Brain pericyte (primary cell): ENCODE results near the gene UBE2D1.

Source experiments
- DNase-seq: peaks from one replicate; pipeline ENCODE4 v3.0.0-alpha.2; 2012; ENCODE audit warnings: low read depth, low spot score

The UBE2D1 gene

DNA sequence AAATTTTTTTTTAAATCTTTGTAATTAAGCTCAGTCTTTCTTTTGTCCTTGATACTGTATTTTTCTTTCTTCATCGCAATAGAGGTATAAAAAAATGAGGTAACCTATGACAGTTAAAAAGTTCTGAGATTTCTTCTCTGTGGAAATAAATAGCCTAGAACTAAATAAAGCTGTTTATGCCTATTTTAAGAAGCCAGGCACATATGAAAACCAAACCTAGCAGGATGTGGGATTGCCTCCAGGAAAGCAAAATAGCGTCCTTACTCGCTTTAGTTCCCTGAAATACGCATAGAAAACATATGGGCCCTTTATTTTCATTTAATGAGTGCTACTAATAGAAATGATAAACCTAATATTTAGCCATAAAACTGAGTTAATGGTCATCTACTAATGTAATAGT lies 6.6 kb downstream of the UBE2D1 start:
- DNase-seq = no peak

DNA sequence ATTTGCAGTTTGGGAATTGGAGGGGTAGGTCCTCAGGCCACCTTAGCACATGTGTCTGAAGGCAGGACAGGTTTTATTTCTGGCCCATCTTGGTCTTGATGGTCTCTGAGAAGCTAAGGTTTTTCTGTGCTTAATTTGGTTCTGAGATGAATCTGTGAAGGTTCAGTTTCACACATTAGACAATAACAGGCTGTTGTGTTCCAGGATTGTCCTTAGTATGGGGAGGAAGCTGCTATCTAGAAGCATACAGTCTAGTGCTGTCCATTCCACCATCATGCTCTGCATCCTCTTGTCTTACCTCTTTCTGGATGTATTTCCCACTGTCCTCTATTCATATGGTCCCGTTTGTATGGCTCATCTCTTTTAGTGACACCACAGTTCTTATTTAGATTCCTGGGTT lies 7.1 kb downstream of the UBE2D1 start:
- DNase-seq = no peak

DNA sequence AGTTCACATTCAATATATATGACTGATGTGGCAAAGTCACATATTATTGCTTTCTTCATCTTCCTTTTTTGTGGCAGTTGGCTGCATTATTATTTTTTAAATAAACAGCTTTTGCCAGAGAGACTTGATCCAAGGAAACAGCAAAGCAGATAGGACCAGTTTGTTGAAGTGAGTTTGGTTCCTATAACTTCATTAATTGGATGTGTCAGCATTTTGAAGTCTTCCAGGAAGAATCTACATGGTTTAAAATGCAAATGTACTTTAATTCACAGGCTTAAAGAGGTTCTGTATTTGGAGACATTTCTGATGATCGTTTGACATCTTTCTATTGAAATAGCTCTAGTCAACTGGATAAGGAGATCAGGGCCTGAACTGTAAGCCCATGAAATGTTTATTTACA lies 13.2 kb downstream of the UBE2D1 start:
- DNase-seq = no peak

DNA sequence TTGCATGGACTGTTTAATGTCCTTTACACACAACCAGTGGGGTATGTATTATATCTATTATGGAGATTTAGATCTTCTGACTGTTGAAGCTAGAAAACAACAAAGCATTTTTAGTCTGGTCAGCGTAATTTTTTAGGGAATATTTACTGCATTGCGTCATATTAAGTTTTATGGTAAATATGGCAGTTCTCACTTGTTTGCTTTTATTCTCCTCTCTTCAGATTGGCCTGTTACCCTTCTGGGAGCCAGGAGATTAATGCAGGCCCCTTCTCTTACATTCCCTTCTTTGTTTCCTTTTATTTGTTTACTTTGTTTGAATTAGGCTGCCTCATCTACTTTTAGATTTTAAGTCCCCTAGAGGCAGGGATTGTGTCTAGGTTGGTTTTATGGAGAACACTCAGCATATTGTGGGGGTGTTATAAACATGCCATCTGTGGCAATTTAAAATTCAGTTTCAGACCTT lies 13.8 kb downstream of the UBE2D1 start:
- no peak for DNase-seq

DNA sequence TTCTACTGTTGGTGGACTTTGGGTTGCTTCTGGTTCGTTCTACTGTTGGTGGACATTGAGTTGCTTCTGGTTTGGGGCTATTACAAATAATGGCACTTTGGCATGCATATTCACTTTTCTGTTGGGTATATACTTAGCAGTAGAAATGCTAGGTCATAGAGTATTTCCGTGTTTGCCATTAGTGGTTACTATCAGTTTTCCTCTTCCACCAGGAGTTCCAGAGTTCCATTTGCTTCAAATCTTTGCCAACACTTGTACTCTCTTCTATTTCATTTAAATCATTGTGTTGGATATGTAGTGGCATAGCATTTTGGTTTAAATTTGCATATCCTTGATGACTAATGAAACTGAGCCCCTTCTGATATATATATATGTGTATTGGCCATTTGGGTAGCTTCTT lies 15.2 kb downstream of the UBE2D1 start:
- no peak for DNase-seq

DNA sequence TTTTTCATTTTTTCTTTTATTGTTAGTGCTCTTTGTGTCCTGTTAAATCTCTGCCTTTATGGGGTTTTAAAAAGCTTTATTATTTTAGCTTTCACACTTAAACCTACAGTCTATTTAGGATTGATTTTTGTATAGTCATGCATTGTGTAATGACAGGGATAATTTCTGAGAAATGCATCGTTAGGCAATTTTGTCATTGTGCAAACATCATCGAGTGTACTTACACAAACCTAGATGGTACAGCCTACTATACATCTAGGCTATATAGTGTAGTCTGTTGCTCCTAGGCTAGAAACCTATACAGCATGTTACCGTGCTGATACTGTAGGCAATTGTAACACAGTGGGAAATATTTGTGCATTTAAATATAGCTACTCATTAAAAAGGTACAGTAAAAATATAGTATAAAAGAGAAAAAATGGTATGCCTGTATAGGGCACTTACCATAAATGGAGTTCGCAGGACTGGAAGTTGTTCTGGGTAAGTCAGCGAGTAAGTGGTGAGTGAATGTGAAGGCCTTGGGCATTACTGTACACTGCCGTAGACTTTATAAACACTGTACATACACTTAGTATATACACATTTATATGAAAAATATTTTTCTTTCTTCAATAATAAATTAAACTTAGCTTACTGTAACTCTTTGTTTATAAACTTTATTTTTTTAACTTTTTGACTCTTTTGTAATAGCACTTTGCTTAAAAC lies 16.0 kb downstream of the UBE2D1 start:
- no peak for DNase-seq

DNA sequence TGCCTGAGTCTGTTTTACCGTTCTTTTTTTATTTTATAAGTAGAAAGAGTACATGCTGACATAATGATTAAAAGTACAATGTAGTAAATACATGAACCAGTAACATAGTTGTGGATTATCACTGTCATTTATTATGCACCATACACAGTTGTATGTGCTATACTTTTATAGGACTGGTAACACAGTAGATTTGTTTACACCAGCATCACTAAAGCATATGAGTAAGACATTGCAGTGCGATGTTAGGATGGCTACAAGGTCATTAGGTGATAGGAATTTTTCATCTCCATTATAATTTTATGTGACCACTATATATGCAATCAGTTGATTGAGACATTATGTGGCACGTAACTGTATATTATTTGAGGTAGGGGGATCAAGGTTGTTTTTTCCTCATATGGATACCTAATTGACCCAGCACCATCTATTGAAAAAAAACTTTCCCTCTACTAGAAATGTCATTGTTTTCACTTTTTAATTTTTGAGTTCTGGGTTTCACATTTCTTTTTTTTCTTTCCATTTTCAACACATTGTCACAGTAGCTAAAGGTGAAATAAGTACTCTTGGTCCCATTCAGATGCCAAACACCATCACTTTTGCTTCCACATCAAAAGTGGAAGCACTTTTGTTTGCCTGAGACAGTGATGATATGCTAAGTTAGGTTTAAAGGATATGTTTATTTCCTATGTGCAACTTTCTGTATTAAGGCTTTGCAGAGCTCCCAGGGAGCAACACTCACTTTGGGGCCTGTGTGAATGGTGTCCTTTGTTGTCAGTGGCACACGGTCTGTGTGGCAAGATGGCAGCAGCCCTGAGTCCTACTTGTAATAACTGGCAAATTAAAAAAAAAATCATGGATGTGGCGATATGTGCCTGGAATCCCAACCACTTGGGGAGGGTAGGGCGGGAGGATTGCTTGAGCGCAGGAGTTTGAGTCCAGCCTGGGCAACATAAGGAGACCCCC lies 17.1 kb downstream of the UBE2D1 start:
- no peak for DNase-seq

DNA sequence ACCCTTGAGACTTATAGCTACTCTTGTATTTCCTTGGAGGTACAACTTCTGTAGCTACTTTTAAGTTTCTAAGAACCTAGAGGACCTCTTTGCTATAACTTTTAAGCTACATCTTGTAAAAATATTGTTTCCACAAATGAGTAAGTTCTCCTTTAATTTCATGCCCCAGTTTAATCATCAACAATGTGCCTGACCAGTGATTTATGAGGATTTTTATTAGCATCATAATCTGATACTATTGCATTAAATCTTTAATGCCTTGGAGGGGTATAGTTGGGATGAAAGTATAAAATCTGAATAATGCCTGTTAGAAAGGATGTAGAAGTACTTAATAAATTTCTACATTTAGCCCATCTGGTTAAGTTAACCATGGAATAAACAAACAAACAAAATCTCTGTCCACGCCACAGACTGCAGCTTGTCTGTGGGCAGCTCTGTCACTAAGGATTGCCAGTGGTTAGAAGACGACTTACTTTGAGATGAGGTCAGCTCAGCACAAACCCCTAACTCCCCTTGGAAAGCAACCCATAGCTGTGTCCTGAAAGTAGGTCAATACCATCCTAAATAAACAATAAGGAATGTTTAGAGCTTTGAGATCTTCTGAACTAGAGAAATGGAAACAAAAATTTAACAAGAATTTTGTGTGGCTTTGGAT lies 18.3 kb downstream of the UBE2D1 start:
- no peak for DNase-seq

DNA sequence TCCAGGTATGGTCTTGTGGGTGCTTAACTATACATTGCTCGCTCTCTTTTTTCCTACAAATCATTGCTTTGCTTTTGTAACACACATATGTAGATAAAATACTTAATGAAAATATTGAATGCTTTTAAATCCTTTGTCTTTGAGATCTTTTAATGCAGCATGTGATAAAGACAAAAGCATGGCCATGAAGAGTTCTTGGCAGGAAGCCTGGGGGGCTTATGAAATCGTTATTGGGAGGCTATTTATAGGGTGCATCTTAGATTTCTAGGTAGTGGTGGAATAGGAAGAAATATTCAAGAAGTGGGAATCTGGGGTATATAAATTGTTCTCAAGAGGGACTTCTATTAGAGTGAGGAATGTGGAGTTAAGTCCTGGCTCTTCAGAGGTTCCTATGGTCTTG lies 21.9 kb downstream of the UBE2D1 start:
- no peak for DNase-seq

DNA sequence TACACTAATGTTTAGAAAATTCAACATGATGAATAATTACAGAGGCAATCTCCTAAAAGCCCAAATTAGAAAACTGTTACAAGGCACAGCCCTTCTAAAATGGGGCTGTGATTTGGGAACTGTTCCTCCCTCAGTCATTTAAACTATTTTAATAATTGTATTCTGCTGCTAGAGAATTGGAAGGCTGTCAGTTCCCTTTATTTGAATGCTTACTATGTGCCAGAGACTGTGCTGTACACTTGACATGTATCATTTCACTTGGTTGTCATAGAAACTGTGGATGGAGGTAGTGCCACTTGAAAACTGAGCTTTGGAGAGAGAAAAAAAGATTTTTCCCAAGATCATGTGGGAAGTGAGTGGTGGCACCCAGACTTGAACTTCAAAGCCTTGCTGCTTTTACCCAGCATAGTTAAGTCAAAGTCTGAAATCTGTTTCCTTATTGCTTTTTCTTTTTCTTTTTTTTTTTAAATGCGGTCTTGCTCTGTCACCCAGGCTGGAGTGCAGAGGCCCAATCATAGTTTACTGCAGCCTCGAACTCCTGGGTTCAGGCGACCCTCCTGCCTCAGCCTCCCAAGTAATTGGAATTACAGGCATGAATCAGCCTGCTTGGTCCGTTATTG lies 23.6 kb downstream of the UBE2D1 start:
- no peak for DNase-seq

DNA sequence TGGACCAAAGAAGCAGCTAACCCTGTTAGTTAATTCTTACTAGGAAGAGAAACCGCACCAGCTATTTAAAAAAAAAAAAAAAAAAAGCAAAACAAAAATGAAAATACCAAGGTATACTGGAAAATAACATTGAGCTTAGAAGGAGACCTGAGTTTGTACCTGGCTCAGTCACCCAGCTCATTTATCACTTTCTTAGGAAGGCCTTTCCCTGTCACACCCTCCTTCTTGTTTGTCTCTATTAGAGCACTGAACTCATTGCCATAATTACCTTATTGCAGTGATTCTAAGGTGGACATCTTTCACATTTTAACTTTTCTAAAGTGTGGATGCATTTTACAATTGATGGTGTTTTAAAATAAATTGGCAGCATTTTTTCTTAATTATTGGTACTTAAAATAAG lies 24.1 kb downstream of the UBE2D1 start:
- no peak for DNase-seq

DNA sequence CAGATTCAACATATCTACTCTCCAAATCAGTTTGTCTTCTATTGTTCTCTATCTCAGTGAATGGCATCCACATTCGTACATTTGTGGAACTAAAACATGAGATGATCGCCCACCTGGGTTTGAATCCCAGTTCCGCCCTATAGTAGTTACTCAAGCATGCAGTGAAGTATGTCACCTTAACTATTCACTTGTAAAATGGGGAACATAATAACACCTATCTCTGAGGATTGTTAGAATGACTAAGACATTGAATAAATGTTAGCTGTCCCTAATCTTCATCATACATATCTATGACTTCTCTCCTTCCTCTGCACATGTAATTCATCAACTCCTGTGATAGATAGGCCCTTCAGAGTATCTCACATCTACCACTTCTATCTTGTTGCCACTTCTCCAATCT lies 24.7 kb downstream of the UBE2D1 start:
- DNase-seq = no peak

DNA sequence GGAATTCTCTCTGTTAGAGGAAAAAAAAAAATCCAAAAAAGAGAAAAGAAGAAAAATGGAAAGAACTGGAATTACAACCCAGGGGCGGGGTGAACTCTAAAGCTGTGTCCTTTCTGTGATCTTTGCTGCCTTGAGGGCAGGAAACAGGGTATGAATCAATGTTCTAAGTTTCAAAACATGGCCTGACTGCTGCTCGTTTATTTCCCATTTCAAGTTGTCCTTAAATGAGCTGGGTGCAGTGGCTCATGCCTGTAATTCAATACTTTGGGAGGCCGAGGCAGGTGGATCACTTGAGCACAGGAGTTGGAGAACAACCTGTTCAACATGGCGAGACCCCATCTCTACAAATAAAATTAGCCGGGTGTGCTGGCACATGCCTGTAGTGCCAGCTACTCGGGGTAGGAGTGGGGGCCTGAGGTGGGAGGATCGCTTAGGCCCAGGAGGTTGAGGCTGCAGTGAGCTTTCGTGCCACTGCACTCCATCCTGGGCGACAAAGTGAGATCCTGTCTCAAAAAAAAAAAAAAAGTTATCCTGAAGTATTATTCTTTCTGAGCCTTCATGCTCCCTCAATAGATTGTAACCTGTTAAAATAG lies 25.7 kb downstream of the UBE2D1 start:
- DNase-seq = no peak

DNA sequence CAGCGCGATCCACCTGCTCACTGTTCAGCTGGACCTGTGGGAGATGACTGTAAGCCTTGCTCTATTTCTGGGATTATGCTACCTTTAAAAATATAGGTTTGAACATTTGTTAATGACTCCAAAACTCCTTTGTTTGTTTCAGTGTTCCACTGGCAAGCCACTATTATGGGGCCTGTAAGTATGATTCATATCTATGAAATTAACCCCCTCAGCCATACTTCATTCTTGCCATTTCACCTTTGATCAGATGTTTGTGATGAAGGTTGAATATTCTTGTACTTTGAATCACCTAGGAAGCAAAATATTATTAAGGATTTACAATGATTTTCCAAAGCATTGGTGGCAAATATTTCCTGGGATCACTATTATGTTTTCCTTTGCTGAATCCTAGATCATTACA lies 26.5 kb downstream of the UBE2D1 start:
- DNase-seq = no peak

DNA sequence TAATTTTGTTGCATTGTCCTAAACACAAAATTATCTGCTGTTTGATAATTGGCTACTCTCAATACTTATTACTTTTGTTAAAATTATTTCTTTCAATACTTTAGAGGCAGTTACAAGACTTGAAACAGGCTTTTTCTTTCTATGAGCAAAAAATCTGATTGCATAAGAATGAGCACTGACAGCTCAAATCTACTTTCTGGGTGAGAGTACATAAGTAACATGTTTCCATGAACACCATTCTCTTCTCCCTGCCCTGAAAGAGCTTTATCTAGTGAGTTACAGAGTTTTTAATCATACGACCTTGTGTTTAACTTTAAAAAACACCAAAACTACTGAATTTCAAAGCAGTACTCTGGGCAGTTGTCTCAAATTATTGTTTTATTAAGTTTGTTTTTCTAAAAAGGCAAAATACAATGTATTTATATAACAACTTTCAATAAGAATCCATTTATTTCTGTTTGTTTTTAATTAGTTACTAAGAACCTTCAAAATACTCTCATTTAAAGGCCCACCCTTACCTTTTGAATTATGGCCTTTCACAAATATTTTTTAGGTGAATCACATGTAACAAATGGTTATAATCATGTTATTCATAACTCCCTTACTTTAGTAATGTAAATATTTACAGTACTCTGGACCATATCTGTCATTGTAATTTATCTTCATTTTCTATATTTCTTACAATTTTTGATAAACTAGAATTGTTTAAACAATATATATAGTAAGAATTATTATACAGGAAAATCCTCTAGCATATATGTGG lies 27.4 kb downstream of the UBE2D1 start:
- no peak for DNase-seq

DNA sequence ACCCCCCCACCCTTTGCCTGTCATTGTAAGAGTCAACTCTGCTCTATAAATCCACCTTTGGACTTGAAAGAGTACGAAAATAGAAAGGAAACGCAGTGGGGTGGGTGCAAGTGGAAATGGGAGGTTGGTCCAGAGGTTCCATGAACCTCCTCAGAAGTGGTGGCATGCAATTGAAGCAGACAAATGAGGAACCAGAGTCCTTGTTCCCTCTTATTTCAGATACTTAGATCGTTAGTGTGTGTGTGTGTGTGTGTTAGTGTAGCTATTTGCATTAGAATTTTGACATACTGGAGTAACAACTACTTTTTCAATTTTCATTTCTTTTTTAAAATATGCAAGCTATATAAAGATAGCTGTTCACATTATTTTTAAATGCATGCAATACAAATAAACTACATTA lies 32.3 kb downstream of the UBE2D1 start:
- DNase-seq = no peak

DNA sequence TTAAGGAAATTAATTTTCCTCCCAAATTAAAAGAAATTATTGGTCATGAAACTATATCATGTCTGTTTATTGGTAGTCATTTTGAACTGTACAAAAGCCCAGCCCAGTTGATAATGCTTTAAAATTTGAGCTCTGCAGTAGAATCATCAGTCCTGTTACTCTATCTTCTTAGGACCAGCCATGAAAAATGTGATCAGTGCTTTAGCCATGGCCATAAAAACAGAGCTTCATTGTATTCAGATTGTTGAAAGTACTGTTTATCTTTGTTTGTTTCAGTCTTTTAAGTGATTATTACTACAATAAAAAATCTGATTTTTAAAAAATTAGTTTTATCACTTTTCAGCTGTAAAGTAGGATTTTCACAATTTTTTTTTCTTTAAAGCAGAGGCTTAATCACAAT lies 36.7 kb downstream of the UBE2D1 start:
- no peak for DNase-seq

DNA sequence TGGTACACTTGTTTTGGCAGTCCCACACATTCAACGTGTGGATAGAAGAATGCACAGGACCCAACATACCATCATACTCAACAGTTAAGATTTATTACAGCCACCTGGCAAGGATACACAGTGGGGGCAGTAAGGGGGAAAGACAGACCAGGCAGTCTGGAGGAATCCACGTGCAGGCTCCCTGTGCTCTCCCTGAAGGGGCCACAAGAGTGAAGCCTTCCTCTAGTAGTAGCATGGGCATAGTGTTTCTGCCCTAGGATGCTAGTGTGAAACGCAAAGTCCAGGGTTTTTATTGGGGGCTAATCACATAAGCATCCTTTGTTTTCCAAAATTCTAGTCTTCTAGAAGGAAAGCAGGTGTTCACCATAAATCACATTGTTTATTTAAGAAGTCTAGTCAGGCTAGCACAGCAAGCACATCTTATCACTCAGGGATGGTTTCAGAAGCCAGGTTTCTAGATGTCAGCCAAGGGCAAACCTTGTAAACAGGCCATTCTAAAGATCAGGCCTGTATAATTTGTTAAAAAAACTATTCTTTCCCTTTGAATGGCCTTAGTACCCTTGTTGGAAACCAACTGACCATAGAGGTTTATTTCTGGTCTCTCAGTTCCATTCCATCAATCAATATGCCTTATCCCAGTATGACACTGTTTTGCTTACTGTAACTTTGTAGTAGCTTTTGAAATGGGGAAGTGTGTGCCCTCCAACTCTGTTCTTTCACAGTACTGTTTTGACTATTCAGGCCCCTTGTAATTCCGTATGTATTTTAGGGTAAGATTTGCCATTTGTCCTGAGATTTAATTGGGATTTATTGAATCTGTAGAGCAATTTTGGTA lies 38.0 kb downstream of the UBE2D1 start:
- no peak for DNase-seq

DNA sequence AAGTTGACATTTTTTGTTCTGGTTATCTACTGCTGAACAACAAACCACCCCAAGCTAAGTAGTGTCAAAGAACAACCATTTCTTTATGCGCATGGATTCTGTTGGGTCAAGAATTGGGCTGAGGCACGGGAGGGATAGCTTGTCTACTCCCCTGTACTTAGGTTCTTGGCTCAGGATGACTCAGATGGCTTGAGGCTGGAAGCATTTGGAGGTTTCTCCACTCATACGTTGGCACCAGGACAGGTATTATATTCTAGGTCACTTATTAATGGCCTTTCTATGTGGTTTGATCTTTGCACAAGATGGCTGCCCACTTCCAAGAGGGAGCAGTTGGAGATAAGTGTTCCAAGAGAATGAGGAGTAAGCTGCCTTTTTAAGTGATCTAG lies 38.6 kb downstream of the UBE2D1 start:
- DNase-seq = no peak

DNA sequence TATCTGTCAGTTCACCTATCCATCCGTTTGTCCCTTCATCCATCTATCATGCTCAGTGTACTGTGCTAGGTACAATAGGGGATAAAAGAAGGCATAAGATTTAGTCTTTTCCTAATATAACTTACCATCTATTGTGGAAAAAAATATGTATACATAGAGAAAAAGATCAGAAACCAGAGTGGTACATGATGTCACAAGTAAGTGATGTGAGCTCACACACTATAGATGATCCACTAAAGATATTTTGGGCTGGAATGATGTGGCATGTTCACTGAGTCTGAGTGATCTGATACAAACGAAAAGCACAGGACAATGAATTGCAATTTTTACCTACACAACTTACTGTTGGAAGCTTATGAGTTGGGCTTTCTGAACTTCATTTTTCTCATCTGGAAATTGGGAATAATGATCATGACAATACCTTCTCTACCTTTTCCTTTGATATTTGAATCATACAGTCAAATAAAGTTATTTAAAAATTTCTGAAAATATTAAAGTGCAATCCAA lies 47.7 kb downstream of the UBE2D1 start:
- DNase-seq = no peak
